HG02884 (cell line): Measurements from ENCODE around the gene STXBP5.

Source experiments
- ATAC-seq: cut with Tn5 transposase; IDR thresholded peaks from one replicate; pipeline ENCODE4 v1.9.1; 2021; ENCODE audit warnings: mild to moderate bottlenecking, moderate library complexity; ENCODE audit not compliant: unreplicated experiment

Gene STXBP5

GRCh38 chr6:147204060-147204785 is at the start of gene STXBP5:
Gene STXBP5 (plus strand): TSS chr6:147204417. CDS start chr6:147204533, 116 bp downstream.
- peak; percentile 24 for ATAC-seq

- ATAC-seq: no peak
Observed at GRCh38 chr6:147154454-147154853, 49.8 kb upstream of the STXBP5 start.

- no peak for ATAC-seq
Observed at GRCh38 chr6:147156218-147156617, 48.0 kb upstream of the STXBP5 start.

- no peak for ATAC-seq
Observed at GRCh38 chr6:147156799-147157382, 47.3 kb upstream of the STXBP5 start.

GRCh38 chr6:147157930-147158329 is 46.3 kb upstream of the STXBP5 start:
- no peak for ATAC-seq

DNA sequence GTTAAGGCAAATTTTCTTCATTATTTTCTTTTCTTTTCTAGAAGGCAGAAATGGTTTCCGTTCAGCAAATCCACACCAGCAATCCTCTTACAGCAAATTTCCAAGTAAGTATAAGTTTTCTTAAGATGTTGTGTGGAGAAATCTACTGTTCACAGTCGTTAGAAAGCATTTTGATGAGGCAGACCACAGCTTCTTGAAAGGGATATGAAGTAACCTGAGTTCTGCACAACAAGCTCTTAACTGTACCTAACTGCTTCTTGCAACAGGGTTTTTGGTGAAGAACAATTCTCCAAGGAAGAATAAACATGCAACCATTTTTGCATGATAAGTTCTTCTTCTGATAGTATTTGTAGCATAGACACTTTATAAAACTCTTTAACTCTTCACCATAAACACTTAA is 45.3 kb upstream of the STXBP5 start:
- ATAC-seq: no peak

GRCh38 chr6:147159536-147160374 is 44.5 kb upstream of the STXBP5 start:
- no peak for ATAC-seq

- ATAC-seq: no peak
Observed at GRCh38 chr6:147160593-147160992, 43.6 kb upstream of the STXBP5 start.

- no peak for ATAC-seq
Observed at GRCh38 chr6:147161253-147161973, 42.8 kb upstream of the STXBP5 start.

GRCh38 chr6:147161974-147162495 is 42.2 kb upstream of the STXBP5 start:
- no peak for ATAC-seq

- no peak for ATAC-seq
Observed at GRCh38 chr6:147164761-147165160, 39.5 kb upstream of the STXBP5 start.

GRCh38 chr6:147166360-147166944 is 37.8 kb upstream of the STXBP5 start:
- no peak for ATAC-seq

GRCh38 chr6:147166992-147167391 is 37.2 kb upstream of the STXBP5 start:
- ATAC-seq: no peak

DNA sequence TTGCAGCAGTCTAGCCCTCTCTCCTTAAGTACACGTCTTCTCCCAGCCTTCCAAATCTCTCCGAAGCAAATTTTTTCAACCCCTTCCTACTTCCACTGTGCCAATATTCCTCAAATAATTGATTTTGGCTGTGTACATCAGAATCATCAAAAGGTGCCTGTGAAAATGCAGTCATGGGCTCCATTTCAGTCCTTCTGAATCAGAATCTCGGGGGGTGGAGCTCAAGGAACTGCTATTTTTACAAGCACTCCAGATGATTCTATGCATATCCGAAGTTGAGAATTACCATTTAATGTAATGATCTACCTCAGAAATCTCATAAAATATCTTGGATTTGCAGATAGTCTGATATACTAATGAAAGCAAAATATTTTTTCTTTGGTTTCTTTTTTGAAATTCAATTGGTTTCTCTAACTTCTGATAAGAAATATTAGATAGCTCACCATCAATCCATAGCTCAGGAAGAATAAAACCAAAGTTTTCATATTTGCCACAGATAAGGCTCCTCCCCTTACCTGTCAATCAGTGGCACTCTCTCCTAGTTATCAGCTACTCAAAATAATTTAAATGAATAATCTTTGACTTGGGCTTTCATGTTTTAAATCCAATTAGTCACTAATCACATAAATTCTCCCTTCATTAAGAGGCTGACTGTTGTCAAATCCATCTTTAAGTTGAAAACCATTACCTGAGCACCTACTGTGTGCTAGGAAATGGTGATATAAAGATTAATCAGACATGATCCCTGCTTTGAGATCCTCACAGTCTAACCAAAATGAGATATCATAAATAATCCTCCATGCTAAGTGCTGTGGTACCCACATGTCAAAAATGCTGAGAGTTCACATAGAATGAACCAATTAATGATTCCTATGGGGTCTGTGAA is 36.4 kb upstream of the STXBP5 start:
- no peak for ATAC-seq

DNA sequence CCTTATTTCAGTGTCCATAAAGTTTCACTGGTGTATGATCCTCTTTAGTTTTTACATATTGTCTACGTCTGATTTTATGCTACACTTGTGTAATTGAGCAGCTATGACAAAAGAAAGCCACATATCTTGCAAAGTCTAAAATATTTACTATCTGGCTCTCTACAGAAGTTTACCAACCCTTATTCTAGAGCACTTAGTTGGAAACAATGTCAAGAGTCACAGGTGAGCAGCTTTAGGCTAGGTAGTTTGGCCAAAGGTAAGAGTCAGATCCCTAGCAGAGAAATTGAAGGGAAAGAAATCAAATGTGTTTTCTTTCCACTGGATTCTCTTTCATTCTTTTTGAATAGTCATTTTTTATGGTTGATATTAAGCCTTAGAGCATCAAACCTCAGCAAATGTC is 34.7 kb upstream of the STXBP5 start:
- no peak for ATAC-seq

DNA sequence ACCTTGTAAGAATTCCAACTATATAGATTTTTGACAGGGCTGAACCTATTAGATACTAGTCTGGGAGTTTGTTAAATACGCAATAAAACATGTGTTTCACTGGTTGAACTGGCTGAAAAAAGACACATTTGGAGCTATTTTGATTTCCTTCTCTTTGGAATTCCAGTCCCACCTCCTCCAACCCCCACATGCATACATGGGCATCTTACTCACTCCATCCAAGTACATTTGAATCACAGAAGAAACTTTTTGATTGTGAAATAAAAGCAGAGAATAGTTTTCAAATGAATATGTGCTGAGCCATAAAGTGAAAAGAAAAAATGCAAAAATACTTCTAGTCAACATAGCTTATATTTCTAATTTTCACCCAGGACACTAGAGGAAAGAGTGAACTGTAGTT is 33.9 kb upstream of the STXBP5 start:
- no peak for ATAC-seq

GRCh38 chr6:147173140-147173539 is 31.1 kb upstream of the STXBP5 start:
- no peak for ATAC-seq

DNA sequence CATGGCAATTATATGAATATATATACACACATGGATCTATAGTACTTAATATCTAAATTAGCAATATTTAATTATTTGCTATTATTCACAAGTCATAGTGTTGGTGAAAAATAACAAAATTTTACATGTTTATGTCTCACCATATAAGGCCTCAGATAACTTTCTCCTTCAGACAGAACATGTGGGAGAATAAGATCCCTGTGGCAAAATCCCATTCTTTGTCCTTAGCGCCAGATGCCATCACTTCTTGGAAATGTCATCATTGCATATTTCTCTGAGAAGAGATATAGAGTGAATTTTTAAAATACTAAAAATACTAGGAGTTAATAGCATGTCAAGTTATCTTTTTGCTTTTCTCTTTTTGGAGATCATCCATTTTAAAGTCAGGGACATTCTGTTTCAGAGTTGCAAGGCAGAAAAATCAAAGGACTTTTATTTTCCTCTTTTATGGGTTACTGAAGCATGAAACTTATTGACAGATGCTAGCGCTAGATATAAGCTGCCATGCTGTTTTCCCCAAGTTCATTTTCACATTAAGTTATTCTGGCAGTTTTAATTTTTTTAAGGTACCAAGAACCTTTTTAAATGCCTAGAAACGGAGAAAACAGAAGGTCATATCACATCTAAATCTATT is 30.4 kb upstream of the STXBP5 start:
- no peak for ATAC-seq

GRCh38 chr6:147176795-147177194 is 27.4 kb upstream of the STXBP5 start:
- no peak for ATAC-seq
